ENCODE data around the gene TNS4.

TNS4 gene

GRCh38 chr17:40448213-40448638, 53.2 kb downstream of the TNS4 start:
- Mint-ChIP-seq H3K9me3 (no peaks in the 10 kb centered on the region), H3K36me3 (peaks cover 3 to 4% of the 10 kb centered on the region in 2 donors), H3K4me1 (peaks cover 34 to 63% of the 10 kb centered on the region in 2 donors), H3K27ac (no peak overlapping the region), H3K4me3 (no peak overlapping the region), H3K27me3 (no peaks in the 10 kb centered on the region)
- ATAC-seq (replicated peaks) (no peak), DNase-seq (no peak)

- no peak for ATAC-seq (replicated peaks)
- no peak for DNase-seq
- H3K9me3 Mint-ChIP-seq = no peaks in the 10 kb centered on the region
- H3K27ac Mint-ChIP-seq = no peak overlapping the region
- no peaks in the 10 kb centered on the region for H3K27me3 Mint-ChIP-seq
- peaks cover 34 to 61% of the 10 kb centered on the region in 2 donors for H3K4me1 Mint-ChIP-seq
- peaks cover 3 to 4% of the 10 kb centered on the region in 2 donors for H3K36me3 Mint-ChIP-seq
- H3K4me3 Mint-ChIP-seq = no peak overlapping the region
Measured at GRCh38 chr17:40447806-40448205, 53.6 kb downstream of the TNS4 start.

- Mint-ChIP-seq H3K9me3 (no peaks in the 10 kb centered on the region), H3K4me3 (no peak overlapping the region), H3K27me3 (no peaks in the 10 kb centered on the region), H3K4me1 (peaks cover 35 to 61% of the 10 kb centered on the region in 2 donors), H3K27ac (no peak overlapping the region), H3K36me3 (peaks cover under 1% of the 10 kb centered on the region in 2 donors)
- no peak for DNase-seq
- no peak for ATAC-seq (replicated peaks)
Measured at GRCh38 chr17:40447148-40447644, 54.2 kb downstream of the TNS4 start.

- Mint-ChIP-seq H3K27ac (no peak overlapping the region), H3K4me3 (no peak overlapping the region), H3K4me1 (peaks cover 35 to 63% of the 10 kb centered on the region in 2 donors), H3K27me3 (no peaks in the 10 kb centered on the region), H3K9me3 (no peaks in the 10 kb centered on the region), H3K36me3 (no peaks in the 10 kb centered on the region)
- ATAC-seq (replicated peaks) (no peak), DNase-seq (no peak)
Measured at GRCh38 chr17:40445751-40446468, 55.5 kb downstream of the TNS4 start.

- H3K27ac Mint-ChIP-seq = peak overlapping the region; percentile 85
- DNase-seq (no peak), ATAC-seq (replicated peaks) (peak in 1 of 2 donors; percentile 2)
- peak overlapping the region; percentile 55 to 56 for H3K4me3 Mint-ChIP-seq
- no peaks in the 10 kb centered on the region for H3K27me3 Mint-ChIP-seq
- no peaks in the 10 kb centered on the region for H3K36me3 Mint-ChIP-seq
- H3K9me3 Mint-ChIP-seq = no peaks in the 10 kb centered on the region
- H3K4me1 Mint-ChIP-seq = peaks cover 34 to 59% of the 10 kb centered on the region in 2 donors
Measured at GRCh38 chr17:40443988-40444899, 57.2 kb downstream of the TNS4 start.

- Mint-ChIP-seq H3K4me3 (peak within 1 kb of the TSS; percentile 55 to 56), H3K27ac (peak within 1 kb of the TSS; percentile 85), H3K9me3 (no peaks in the 10 kb centered on the region), H3K36me3 (no peaks in the 10 kb centered on the region), H3K4me1 (peaks cover 31 to 53% of the 10 kb centered on the region in 2 donors), H3K27me3 (no peaks in the 10 kb centered on the region)
- ATAC-seq (replicated peaks) (peak; percentile 83 to 86), DNase-seq (peak; percentile 64)
Measured at GRCh38 chr17:40443196-40443987, 58.0 kb downstream of the TNS4 start, which contains the start of gene IGFBP4. Gene IGFBP4 (plus strand): TSS chr17:40443450. CDS start chr17:40443736, 286 bp downstream.

GRCh38 chr17:40442392-40443195, 58.8 kb downstream of the TNS4 start:
- Mint-ChIP-seq H3K27ac (peak overlapping the region; percentile 68), H3K4me1 (peaks cover 28 to 48% of the 10 kb centered on the region in 2 donors), H3K4me3 (peak overlapping the region; percentile 55 to 56), H3K27me3 (no peaks in the 10 kb centered on the region), H3K36me3 (no peaks in the 10 kb centered on the region), H3K9me3 (no peaks in the 10 kb centered on the region)
- ATAC-seq (replicated peaks) = no peak
- no peak for DNase-seq

- Mint-ChIP-seq H3K27ac (no peak overlapping the region), H3K4me3 (no peak overlapping the region), H3K4me1 (peaks cover 28 to 39% of the 10 kb centered on the region in 2 donors), H3K36me3 (no peaks in the 10 kb centered on the region), H3K27me3 (no peaks in the 10 kb centered on the region), H3K9me3 (no peaks in the 10 kb centered on the region)
- no peak for DNase-seq
- ATAC-seq (replicated peaks) = no peak
Measured at GRCh38 chr17:40440166-40440565, 61.3 kb downstream of the TNS4 start.

GRCh38 chr17:40437095-40437732, 64.2 kb downstream of the TNS4 start:
- ATAC-seq (replicated peaks) = no peak
- H3K27me3 Mint-ChIP-seq = no peaks in the 10 kb centered on the region

GRCh38 chr17:40436636-40437035, 64.8 kb downstream of the TNS4 start:
- Mint-ChIP-seq H3K36me3 (no peaks in the 10 kb centered on the region), H3K27ac (no peak overlapping the region), H3K27me3 (peaks cover 0 to 3% of the 10 kb centered on the region in 2 donors), H3K4me3 (no peak overlapping the region), H3K4me1 (peaks cover 12 to 16% of the 10 kb centered on the region in 2 donors), H3K9me3 (no peaks in the 10 kb centered on the region)
- ATAC-seq (replicated peaks) (no peak), DNase-seq (no peak)

More at GRCh38 chr17:40437095-40437732, 64.2 kb downstream of the TNS4 start:
- DNase-seq = no peak
- H3K9me3 Mint-ChIP-seq = no peaks in the 10 kb centered on the region
- H3K4me3 Mint-ChIP-seq = no peak overlapping the region
- peaks cover 12 to 16% of the 10 kb centered on the region in 2 donors for H3K4me1 Mint-ChIP-seq
- peak overlapping the region; percentile 42 for H3K27ac Mint-ChIP-seq
- H3K36me3 Mint-ChIP-seq = no peaks in the 10 kb centered on the region

GRCh38 chr17:40433551-40434415, 67.6 kb downstream of the TNS4 start:
- Mint-ChIP-seq H3K27ac (no peak overlapping the region), H3K4me1 (peaks cover 9 to 10% of the 10 kb centered on the region in 2 donors), H3K9me3 (no peaks in the 10 kb centered on the region), H3K4me3 (no peak overlapping the region), H3K27me3 (peaks cover 0 to 4% of the 10 kb centered on the region in 2 donors), H3K36me3 (no peaks in the 10 kb centered on the region)
- ATAC-seq (replicated peaks) (peak; percentile 45 to 63), DNase-seq (no peak)

GRCh38 chr17:40432864-40433528, 68.4 kb downstream of the TNS4 start:
- Mint-ChIP-seq H3K4me3 (no peak overlapping the region), H3K4me1 (peaks cover 9 to 10% of the 10 kb centered on the region in 2 donors), H3K9me3 (no peaks in the 10 kb centered on the region), H3K27ac (no peak overlapping the region), H3K36me3 (no peaks in the 10 kb centered on the region), H3K27me3 (peaks cover 0 to 4% of the 10 kb centered on the region in 2 donors)
- ATAC-seq (replicated peaks) (no peak), DNase-seq (no peak)
